Stimulated activated CD8-positive, alpha-beta memory T cell treated with anti-CD3 and anti-CD28 coated beads, Interleukin-4, amount 100 ng/mL, for 48 hours (primary cell): ENCODE data around the gene HFE.
"Not testable (repeated sequence)": the region's sequence is repeated elsewhere in the genome, so short reads cannot be mapped to it uniquely, and the experiment has no call there.

Source experiments
- DNase-seq: peaks from one replicate; pipeline ENCODE4 v3.0.0-alpha.2; 2020

The HFE gene

DNA sequence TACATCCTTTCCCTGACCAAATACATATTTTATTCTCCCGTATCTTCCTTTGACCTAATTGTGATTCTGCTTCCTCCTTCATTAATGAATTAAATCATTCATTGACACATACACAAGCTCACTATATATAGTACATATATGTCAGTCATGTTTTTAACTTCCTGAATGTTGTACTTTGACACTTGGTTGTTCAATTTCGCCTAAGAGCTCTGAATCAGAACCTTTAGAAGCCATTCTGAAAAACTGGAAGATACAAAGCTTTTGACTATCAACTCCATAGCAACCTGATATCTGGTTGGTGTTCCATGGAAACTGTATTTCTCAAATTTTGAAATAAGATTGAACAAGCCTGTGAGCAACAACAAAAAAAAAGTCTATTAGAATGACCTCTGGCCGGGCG lies 27.3 kb upstream of the HFE start:
- no peak for DNase-seq

DNA sequence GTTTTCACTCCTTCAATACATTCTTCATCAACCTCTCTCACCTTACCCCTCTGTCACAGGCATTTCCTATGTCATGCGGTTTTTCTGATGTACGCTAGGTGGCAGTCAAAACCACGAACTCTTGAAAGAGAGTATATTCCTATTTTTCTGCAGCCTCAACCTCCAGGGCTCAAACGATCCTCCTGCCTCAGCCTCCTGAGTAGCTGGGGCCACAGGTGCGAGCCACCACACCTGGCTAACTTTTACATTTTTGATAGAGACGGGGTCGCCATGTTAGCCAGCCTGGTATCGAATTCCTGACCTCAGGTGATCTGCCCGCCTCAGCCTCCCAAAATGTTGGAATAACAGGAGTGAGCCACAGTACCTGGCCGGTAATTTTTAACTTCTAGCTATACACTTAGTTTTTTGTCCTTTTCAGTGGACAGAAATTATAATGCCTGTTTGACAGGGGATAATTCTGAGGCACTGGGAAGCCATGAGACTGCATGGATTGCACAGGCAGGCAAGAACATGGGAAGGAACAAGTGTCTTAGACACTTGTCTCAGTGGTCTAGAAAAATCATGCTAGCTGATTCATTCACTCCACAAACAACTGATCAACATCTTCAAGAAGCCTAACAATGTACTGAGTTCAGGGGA lies 22.5 kb upstream of the HFE start:
- peak; percentile 51 for DNase-seq

DNA sequence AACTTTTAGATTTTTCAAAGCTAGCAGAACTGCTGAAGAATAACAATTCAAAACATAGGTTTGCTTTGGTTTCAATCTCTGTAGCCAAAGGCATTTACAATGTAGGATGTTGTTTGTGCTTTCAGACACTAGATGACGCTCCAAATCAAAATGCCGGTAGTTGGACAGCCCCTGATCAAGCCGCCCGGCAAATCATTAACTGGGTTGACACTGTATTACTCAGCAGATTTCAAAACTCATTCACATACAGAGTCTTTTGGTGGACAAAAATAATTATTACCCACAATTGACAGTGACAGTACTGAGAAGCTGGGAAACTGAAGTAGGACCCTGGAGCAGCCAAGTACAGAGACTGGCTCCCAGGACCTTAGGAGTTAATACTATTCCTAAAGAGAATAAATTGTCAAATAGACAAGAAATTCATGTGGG lies 21.3 kb upstream of the HFE start:
- peak; percentile 54 for DNase-seq

DNA sequence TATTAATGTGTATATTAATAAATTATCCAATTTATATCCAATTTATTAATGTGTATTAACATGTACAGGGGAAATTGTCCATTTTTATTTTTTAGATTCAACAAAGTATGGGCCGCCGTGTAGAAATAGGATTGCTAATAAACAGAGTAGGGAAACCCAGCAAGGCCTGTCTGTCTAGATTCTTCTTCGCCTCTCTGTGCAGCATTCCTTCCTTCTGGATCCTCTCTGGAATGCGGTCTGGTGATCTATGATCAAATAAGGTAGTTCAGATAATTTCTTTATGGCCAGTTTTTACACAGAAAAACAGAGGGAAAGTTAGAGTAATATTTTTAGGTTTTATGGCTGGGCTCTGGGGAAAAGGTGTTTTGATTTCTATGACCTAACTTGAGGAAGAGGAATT lies 19.9 kb upstream of the HFE start:
- DNase-seq: no peak

DNA sequence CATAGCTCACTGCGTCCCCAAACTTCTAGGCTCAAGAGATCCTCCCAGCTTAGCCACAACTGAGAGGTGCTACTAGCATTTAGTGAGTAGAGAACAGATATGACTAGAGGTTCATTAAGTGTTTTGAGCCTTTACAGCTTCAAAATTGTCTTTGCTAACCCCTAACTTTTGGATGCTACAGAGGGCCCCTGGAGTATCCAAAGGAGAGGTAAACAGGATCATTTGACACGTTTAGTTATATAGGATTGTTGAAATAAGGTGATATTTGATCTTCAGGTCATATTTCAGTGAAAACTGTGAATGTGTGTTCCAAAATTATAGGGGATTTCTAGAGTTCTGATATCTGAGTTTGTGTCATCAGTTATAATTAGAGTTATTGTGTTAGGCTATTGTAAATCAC lies 19.2 kb upstream of the HFE start:
- DNase-seq: no peak

DNA sequence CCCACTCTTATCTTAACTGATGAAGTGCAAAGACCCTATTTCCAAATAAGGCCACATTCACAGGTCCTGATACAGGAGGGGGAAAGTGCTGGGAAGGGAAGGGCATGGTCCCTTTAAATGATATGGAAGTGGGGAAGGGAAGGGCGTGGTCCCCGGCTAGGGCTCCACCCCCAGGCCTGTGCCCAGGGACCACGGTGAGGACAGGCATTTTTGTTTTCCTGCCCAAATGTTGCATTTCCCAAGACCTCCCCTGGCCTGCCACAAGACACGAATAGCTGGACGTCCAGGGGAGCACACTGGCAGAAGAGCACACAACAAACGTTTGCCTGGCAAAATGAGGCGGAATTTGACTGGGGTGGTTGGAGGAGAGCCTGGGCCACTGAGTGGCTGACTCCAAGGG lies 16.1 kb upstream of the HFE start:
- no peak for DNase-seq

DNA sequence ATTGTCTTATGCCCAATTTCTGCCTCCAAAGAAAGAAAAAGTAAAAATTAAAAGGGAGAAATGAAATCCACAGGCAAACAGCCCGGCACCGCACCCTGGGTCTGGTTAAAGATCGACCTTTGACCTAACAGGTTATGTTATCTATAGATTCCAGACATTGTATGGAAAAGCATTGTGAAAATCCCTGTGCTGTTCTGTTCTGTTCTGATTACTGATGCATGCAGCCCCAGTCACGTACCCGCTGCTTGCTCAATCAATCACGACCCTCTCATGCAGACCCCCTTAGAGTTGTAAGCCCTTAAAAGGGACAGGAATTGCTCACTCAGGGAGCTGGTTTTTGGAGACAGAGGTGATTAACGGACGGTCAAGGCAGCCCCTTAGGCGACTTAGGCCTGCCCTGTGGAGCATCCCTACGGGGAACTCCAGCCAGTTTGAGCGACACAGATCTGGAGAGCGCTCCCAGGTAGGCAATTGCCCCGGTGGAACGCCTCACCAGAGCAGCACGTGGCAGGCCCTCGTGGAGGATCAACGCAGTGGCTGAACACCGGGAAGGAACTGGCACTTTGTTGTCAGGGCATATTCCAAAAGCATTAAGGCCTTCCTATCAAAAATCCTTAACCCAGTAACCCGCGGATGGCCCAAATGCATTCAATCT lies 12.0 kb upstream of the HFE start:
- DNase-seq: no peak

DNA sequence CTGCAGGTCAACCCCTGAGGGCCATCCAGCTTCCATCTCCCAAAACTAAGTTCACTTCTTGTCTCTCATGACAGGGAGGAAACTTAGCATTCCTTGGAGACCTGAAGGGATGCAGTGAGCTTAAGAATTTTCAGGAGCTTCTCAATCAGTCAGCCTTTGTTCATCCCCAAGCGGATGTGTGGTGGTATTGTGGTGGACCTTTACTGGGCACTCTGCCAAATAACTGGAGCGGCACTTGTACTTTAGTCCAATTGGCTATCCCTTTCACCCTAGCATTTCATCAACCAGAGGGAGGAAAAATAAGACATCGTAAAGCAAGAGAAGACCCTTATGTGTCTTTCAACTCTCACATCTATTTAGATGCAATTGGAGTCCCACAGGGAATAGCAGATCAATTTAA lies 9.2 kb upstream of the HFE start:
- DNase-seq: not testable (repeated sequence)

DNA sequence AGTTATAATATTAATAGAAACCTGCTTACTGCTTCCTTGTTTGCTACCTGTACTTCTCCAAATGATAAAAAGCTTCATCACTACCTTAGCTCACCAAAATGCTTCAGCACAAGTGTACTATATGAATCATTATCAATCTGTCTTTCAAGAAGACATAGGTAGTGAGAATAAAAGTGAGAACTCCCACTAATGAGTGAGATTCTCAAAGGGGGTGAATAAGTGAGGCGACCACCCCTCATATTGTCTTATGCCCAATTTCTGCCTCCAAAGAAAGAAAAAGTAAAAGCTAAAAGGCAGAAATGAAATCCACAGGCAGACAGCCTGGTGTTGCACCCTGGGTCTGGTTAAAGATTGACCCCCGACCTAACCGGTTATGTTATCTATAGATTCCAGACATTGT lies 6.1 kb upstream of the HFE start:
- DNase-seq: not testable (repeated sequence)

DNA sequence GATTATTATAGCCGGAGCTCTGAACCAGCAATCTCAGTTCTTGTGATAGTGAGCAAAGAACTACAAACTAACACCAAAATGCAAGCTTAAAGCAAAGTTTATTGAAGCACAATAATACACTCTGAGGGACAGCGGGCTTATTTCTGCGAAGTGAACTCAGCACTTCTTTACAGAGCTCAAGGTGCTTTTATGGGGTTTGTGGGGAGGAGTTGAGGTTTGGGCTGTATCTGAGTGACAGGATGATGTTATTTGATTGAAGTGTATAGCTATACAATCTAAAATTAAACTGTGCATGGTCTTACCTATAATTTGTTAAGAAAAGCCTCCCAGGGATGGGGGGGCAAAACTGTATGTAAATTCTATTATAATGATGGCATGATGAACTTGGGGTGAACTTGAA lies 1.0 kb upstream of the HFE start:
- no peak for DNase-seq

DNA sequence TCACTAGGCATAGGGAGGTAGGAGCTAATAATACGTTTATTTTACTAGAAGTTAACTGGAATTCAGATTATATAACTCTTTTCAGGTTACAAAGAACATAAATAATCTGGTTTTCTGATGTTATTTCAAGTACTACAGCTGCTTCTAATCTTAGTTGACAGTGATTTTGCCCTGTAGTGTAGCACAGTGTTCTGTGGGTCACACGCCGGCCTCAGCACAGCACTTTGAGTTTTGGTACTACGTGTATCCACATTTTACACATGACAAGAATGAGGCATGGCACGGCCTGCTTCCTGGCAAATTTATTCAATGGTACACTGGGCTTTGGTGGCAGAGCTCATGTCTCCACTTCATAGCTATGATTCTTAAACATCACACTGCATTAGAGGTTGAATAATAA lies 1.1 kb downstream of the HFE start:
- no peak for DNase-seq

DNA sequence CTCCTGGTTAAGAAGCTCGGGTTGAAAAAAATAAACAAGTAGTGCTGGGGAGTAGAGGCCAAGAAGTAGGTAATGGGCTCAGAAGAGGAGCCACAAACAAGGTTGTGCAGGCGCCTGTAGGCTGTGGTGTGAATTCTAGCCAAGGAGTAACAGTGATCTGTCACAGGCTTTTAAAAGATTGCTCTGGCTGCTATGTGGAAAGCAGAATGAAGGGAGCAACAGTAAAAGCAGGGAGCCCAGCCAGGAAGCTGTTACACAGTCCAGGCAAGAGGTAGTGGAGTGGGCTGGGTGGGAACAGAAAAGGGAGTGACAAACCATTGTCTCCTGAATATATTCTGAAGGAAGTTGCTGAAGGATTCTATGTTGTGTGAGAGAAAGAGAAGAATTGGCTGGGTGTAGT lies 2.0 kb downstream of the HFE start:
- DNase-seq: no peak

DNA sequence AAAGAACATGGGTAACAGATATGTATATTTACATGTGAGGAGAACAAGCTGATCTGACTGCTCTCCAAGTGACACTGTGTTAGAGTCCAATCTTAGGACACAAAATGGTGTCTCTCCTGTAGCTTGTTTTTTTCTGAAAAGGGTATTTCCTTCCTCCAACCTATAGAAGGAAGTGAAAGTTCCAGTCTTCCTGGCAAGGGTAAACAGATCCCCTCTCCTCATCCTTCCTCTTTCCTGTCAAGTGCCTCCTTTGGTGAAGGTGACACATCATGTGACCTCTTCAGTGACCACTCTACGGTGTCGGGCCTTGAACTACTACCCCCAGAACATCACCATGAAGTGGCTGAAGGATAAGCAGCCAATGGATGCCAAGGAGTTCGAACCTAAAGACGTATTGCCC lies 5.2 kb downstream of the HFE start:
- no peak for DNase-seq

DNA sequence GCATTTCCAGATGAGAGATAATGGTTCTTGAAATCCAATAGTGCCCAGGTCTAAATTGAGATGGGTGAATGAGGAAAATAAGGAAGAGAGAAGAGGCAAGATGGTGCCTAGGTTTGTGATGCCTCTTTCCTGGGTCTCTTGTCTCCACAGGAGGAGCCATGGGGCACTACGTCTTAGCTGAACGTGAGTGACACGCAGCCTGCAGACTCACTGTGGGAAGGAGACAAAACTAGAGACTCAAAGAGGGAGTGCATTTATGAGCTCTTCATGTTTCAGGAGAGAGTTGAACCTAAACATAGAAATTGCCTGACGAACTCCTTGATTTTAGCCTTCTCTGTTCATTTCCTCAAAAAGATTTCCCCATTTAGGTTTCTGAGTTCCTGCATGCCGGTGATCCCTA lies 6.8 kb downstream of the HFE start:
- DNase-seq: no peak

DNA sequence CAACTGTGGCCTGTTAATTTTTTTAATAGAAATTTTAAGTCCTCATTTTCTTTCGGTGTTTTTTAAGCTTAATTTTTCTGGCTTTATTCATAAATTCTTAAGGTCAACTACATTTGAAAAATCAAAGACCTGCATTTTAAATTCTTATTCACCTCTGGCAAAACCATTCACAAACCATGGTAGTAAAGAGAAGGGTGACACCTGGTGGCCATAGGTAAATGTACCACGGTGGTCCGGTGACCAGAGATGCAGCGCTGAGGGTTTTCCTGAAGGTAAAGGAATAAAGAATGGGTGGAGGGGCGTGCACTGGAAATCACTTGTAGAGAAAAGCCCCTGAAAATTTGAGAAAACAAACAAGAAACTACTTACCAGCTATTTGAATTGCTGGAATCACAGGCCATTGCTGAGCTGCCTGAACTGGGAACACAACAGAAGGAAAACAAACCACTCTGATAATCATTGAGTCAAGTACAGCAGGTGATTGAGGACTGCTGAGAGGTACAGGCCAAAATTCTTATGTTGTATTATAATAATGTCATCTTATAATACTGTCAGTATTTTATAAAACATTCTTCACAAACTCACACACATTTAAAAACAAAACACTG lies 10.1 kb downstream of the HFE start:
- DNase-seq: peak; percentile 72

DNA sequence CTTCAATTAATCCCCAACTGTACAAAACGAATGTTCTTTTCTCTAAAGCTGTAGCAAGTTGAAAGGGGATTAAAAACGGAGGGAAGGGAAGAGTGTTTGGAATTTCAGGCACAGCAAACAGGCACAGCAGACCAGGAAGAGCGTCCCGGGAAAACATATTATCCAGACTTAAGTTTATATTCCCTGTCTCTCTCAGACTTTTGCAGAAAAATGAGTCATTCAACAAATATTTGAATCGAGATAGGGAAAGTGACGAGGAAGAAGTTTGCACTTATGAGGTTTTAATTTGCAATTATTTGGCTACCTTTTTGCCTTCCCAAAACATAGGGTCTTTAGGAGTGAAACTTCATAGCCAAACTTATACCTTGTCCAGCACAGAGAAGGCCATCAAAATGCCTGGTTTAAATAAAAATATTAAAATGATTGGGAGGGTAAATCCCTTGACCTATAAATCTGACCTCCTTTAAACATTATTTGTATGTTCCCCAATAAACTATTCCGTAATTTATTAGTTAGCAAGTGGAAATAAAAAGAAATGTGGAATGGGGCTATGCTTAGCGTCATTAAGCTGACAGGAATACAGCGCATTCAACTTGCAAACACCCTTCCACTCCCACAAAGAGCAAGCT lies 16.0 kb downstream of the HFE start:
- DNase-seq: no peak

DNA sequence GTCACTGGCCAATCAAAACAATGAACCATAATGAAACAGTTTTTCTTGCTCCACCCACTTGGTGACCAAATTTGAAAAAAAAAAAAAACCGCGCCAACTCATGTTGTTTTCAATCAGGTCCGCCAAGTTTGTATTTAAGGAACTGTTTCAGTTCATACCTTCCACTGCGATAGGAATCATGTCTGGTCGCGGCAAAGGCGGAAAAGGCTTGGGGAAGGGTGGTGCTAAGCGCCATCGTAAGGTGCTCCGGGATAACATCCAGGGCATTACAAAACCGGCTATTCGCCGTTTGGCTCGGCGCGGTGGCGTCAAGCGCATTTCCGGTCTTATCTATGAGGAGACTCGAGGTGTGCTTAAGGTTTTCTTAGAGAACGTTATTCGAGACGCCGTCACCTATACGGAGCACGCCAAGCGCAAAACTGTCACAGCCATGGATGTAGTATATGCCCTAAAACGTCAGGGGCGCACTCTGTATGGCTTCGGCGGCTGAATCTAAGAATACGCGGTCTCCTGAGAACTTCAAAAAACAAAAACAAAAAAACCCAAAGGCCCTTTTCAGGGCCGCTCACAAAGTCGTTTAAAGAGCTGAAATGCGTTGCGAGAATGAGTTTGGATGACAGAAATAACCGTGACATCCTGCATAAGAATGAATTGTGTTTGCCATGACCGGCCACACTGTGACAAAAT lies 16.7 kb downstream of the HFE start:
- peak; percentile 89 for DNase-seq

DNA sequence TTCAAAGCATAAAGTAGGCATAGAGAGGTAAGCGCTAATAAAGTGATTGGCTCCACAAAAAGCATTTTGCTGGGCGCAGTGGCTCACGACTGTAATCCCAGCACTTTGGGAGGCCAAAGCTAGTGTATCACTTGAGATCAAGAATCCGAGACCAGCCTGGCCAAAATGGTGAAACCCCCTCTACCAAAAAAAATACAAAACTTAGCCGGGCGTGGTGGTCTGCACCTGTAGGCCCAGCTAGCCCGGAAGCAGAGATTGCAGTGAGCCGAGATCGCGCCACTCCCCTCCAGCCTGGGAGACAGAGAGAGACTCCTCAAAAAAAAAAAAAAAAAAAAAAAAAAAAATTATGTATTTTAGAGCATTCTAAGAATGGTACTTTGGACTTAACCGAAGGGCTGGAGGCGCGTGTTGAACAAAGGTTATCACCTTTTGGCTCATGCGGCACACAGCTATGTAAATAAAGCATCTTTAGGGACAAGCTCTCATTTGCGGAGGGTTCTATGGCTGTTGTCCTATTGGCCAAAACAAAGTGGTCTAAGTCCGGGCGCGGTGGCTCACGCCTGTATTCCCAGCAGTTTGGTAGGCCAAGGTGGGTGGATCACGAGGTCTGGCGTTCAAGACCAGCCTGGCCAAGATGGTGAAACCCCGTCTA lies 17.4 kb downstream of the HFE start:
- peak; percentile 47 for DNase-seq

DNA sequence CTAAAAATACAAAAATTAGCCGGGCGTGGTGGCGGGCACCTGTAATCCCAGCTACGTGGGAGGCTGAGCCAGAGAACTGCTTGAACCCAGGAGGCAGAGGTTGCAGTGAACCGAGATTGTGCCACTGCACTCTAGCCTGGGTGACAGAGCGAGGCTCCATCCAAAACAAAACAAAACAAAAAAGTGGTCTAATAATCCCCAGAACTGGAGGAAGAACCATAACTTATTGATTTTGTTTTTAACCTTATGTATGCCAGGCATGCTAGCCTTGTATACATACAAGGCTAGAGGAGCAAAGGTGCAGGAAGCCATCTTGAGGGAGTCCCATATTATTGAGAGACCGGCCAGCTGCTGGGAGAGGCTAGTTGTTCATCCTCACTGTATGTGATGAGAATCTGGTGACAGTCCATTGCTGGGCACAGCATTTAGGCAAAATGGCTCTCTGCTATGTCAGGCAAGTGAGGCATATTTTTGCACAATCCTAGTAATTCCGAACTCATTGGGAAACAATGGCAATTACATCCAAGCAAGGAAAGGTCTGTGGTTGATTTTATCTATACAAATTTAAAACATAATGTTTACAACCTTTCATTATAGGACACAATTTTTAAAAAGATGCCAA lies 18.0 kb downstream of the HFE start:
- no peak for DNase-seq

DNA sequence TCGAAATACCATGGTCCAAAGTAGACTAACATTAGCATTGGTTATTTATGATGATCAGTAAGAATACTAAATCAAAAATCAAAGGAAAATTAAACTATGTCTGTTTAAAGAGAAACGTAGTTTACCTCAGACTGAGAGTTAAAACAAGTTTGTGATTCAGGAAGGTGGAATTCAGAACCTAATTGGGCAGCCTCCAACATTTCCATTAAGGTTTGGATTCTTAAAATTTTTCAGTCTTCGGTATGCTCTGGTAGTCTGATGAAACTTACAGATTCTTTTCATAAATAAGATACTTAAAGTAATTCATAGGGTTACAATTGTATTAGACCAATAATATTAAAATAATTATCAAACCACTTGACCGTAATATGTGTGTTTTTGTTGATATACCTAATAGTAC lies 18.6 kb downstream of the HFE start:
- no peak for DNase-seq

DNA sequence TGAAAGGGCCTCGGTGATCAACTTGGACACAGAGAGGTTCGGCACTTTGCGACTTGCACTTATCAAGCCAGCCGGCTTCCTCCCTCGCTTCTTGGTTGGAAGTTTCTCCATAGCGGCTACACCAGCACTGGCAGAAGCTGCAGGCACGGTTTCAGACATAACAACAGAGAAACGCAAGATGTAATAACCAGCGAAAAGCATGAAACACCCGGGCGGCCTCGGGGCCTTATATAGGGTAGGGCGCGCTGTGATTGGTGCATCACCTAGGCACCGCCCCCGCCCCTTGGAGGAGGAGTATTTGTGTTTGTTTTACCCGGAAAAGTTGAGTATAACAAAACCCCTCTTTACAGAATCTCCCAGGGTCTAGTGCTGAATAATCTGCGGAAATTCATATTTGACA lies 20.7 kb downstream of the HFE start:
- DNase-seq: no peak

DNA sequence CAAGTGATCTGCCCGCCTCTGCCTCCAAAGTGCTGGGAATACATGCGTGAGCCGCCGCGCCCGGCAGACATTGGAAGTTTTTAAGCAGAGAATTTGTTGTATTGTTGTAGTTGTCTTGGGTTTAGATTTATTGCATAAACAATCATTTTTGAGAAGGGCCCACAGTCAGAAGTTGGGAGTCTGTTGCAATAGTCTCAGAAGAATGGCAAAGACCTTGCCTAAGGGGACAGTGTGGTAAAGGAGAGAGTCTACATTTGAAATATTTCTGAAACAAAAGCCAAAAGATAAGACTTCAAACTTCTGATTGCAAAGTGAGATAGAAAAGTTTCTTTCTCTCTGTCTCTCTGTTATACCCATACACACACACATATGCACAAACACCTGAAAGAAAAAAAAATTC lies 22.5 kb downstream of the HFE start:
- no peak for DNase-seq

DNA sequence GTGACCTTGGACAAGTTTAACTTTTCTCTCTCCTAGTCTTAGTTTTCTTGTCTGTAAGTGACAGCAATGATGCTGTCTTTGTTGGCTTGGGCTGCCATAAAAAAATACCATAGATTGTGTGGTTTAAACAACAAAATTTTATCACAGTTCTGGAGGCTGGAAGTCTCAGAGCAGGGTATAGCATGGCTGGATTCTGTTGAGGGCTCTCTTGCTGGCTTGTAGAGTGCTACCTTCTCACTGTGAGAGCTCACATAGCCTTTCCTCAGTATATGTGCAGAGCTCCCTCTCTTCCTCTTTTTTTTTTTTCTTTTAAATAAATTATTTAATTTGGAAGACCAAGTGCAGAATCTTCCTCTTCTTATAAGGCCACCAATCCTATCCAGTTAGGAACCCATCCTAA lies 26.3 kb downstream of the HFE start:
- DNase-seq: no peak
